IPS-18c (cell line): ENCODE data around the gene PLA2G15.
A peak's percentile ranks its signal among the peaks of the same experiment; 100 is the strongest.

Experiments used
- H3K4me3 ChIP-seq: 2 replicates; pipeline ENCODE4 v1.7.0; 2013; ENCODE audit warnings: low read depth, mild to moderate bottlenecking, low read length, moderate library complexity; ENCODE audit not compliant: insufficient read depth
- H3K9me3 ChIP-seq: one replicate; pipeline ENCODE4 v1.6.1; 2013; ENCODE audit warnings: mild to moderate bottlenecking, low read length, moderate library complexity; ENCODE audit not compliant: control insufficient read depth, insufficient read depth

PLA2G15 gene, protein sequence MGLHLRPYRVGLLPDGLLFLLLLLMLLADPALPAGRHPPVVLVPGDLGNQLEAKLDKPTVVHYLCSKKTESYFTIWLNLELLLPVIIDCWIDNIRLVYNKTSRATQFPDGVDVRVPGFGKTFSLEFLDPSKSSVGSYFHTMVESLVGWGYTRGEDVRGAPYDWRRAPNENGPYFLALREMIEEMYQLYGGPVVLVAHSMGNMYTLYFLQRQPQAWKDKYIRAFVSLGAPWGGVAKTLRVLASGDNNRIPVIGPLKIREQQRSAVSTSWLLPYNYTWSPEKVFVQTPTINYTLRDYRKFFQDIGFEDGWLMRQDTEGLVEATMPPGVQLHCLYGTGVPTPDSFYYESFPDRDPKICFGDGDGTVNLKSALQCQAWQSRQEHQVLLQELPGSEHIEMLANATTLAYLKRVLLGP

DNA sequence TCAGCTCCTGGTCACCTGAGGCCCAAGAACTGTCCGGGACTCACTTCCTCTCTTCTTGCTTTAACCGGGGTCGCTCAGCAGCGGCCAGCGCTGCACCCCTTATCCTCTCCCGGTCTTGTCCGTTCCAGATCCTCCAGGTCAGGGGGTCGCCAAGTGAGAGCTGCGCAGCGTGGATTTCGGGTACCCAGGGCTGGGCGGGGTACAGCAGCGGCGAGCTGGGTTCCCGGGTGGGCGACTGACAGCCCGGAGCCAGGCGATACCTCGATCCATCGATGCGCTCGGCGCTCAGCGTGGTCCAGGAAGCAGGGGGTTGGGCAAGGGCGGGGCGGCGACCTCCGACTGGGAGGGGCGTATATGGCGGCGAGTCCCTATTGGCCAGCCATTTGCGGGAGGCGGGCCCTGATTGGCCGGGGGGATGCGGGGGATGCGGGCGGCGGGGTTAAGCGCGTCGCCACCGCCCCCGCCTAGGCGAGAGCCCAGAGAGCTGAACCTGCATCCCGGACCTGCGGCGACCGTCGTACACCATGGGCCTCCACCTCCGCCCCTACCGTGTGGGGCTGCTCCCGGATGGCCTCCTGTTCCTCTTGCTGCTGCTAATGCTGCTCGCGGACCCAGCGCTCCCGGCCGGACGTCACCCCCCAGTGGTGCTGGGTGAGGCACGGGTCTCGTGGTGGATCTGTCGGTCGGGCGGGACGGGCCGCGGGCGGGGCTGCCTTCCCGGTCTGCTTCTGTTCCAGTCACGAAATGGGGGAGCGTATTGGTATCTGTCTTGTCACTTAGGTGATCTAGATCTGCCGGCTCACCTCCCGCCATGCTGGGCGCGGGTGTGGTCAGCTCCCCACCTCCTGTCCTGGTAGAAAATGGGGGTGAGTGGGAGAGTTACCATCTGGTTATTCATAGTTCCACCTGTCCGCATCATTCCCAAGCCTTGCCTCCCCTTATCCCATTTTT lies at the start of gene PLA2G15:
TSS of gene PLA2G15 (plus strand) at position 471 of the 951 bp plus-strand sequence. CDS start at position 525, 54 bp downstream.
- peak within 1 kb of the TSS; percentile 97 for H3K4me3 ChIP-seq
- H3K9me3 ChIP-seq = peaks cover 4% of the 10 kb centered on the region

DNA sequence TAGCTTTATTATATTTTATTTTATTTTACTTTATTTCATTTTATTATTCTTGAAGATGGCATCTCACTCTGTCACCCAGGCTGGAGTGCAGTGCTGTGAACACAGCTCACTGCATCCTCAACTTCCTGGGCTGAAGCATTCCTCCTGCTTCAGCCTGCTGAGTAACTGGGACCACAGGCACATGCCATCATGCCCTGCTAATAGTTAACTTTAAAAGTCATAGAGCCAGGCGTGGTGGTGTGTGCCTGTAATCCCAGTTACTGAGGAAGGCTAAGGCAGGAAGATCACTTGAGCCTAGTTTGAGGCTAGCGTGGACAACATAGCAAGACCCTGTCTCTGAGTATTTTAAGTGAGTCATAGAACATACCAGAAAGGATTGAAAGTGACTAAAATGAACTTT lies 47.9 kb upstream of the PLA2G15 start:
- no peak overlapping the region for H3K4me3 ChIP-seq
- peaks cover 2% of the 10 kb centered on the region for H3K9me3 ChIP-seq

DNA sequence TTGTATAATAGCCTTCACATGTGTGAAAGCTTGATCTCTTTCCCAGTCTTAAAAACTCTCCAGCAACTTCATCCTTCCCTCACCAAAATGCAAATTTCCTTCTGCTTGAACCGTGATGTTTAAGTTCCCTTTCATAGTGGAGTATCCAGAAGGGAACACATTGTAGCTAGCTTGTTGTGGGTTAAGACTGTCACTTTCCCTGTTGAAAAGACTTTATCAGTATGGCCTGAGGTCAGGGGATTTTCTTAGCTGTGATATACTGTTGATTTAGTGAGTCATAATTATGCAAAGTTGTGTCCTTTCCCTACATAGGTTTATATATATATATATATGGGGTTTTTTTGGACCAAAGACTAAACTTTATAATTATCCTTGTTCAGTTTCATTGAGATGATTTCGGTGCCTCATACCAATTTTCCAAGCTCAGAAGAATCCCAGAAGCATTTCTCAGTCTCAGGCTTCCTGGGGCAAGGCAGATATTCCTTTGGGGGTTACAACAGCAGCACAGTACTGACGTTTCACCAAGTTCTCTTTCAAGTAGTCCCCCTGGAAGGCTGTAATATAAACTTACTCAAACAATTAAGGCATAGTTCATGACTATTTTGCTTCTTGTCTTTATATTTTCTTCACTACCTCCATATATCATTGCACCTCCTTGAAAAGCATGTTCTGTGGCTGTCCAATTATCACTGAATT lies 44.9 kb upstream of the PLA2G15 start:
- Histone ChIP-seq H3K9me3 (peaks cover 2% of the 10 kb centered on the region), H3K4me3 (no peak overlapping the region)

GRCh38 chr16:68202091-68202519 lies 43.1 kb upstream of the PLA2G15 start:
- Histone ChIP-seq H3K4me3 (no peak overlapping the region), H3K9me3 (no peaks in the 10 kb centered on the region)

DNA sequence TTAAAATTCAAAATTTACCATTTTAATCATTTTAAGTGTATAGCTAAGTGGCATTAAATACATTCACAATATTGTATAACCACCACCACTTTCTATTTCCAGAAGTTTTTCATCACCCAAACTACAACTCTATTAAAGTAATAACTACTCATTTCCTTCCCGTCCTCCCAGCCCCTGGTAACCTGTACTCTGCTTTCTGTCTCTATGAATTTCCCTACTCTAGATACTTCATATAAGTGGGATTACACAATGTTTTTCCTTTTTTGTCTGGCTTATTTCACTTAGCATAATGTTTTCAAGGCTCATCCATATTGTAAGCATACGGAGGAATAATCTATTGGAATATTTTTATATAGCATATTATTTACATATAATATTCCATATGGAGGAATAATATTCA lies 38.9 kb upstream of the PLA2G15 start:
- Histone ChIP-seq H3K4me3 (no peak overlapping the region), H3K9me3 (no peaks in the 10 kb centered on the region)

- Histone ChIP-seq H3K9me3 (no peaks in the 10 kb centered on the region), H3K4me3 (no peak overlapping the region)
These were observed 30.4 kb upstream of the PLA2G15 start for GRCh38 chr16:68214726-68215125.

- no peak overlapping the region for H3K4me3 ChIP-seq
These were observed 29.9 kb upstream of the PLA2G15 start for GRCh38 chr16:68215302-68215701.

GRCh38 chr16:68216240-68216639 lies 28.9 kb upstream of the PLA2G15 start:
- no peaks in the 10 kb centered on the region for H3K9me3 ChIP-seq
- no peak overlapping the region for H3K4me3 ChIP-seq

More at GRCh38 chr16:68215302-68215701, 29.9 kb upstream of the PLA2G15 start:
- H3K9me3 ChIP-seq = no peaks in the 10 kb centered on the region

DNA sequence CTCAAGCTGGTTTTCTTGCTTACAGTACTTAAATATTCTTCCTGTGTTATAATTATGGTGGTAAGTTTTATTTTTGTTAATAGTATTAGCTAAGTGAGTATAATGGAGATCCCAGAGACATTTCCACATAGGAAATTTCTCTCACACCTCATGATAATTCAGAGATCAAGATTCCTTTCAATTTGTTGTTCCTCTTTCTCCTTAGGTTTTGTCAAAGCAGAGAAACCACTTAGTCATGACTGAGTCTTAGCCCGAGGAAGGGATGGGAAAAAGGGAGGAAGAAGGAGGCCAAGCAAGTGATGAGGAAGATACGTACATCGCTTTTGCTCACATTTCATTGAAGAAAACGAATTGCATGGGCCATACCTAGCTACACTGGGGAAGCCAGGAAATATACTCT lies 27.7 kb upstream of the PLA2G15 start:
- H3K4me3 ChIP-seq = no peak overlapping the region
- no peaks in the 10 kb centered on the region for H3K9me3 ChIP-seq

GRCh38 chr16:68219725-68220351 lies 25.3 kb upstream of the PLA2G15 start:
- no peaks in the 10 kb centered on the region for H3K9me3 ChIP-seq
- no peak overlapping the region for H3K4me3 ChIP-seq

DNA sequence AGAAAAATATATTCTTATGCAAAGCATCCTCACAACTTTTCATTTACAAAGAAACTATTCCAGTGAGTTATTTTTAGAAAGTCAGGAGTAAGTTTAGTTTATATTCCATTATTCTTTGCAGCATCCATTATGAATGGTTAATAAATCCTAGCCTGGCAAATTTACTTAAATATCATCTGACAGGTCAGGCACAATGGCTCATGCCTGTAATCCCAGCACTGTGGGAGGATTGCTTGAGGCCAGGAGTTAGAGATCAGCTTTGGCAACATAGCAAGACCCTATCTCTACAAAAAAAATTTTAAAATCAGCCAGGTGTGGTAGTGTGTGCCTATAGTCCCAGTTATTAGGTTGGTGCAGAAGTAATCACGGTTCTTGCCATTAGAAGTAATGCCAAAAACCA lies 22.1 kb upstream of the PLA2G15 start:
- H3K4me3 ChIP-seq = no peak overlapping the region
- H3K9me3 ChIP-seq = no peaks in the 10 kb centered on the region

DNA sequence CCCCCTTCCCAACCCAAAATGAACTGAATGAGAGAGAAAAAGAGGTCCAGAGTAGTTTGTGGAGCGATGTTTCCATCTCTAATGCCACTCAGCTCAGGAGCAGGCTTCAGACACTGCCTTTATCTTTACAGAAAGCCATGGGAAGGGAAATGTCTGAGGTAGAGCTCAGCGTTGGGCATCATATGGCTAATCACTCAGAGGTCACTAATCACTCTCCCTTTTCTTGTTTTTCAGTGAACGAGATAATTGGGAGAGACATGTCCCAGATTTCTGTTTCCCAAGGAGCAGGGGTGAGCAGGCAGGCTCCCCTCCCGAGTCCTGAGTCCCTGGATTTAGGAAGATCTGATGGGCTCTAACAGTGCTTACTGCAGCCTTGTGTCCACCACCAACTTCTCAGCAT lies 19.1 kb upstream of the PLA2G15 start:
- Histone ChIP-seq H3K9me3 (peaks cover 3% of the 10 kb centered on the region), H3K4me3 (no peak overlapping the region)

- Histone ChIP-seq H3K9me3 (peaks cover 3% of the 10 kb centered on the region), H3K4me3 (no peak overlapping the region; the same call in 1 of the 2 replicates)
These were observed 17.9 kb upstream of the PLA2G15 start for GRCh38 chr16:68227183-68227793.

DNA sequence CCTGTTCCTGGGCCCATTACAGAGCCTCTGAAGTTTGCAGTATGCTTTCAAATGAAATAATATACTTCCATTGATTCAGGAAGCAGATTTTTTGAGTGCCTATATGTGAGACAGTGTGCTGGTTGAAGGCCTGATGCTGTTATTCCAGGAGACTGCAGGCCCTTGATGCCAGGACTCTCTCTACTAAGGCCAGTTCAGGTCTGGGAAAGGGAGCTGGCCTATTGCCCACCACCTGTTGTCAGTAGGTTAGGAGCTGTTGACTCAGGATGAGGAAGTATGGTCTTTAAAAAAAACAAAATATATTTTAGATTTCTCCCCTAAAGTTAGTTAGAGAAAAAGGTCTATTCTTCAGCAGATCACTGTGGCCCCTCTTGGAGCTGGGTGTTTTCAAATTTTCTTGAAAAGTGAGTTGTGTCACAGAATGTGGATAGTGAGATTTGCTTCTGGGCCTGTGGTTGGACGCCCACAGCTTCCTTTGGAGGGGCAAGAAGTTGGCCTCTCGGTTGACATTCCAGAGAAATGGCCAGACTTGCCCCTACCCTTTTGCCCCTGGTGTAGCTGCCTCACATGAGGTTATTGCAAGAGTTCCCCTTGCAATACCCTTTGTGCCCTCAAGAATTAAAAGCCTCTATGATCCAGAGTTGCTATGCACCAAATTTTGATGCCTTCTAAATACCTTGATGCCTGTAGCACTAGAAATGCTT lies 17.2 kb upstream of the PLA2G15 start:
- no peak overlapping the region for H3K4me3 ChIP-seq
- peaks cover 3% of the 10 kb centered on the region for H3K9me3 ChIP-seq

- Histone ChIP-seq H3K4me3 (no peak overlapping the region), H3K9me3 (peaks cover 3% of the 10 kb centered on the region)
These were observed 16.5 kb upstream of the PLA2G15 start for GRCh38 chr16:68228652-68229051.
